ENCODE results near the gene PDGFRB.

PDGFRB gene

DNA sequence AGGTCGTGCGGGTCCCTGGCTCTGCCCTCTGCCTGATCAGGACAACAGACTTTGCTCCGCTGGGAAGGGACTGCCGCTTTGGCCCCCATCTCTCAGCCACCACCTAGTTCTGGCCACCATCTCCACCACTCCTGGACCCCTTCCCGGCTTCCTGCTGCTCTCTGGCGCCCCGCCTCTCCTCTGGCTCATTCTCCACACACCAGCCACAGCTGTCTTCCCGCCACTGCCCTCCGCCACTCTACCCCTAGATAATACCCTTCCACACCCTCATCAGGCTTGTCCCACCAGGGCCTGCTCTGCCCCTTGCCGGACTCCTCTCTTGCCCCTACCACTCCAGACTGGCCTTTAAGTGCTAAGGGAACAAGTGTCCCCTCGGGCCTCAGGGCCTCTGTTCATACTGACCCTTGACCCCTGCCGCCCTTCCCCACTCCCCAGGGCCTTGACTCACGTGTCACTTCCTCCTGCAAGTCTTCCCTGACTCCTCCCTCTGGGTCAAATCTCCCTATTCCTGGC is 8.0 kb upstream of the PDGFRB start:
- H3K4me3 Mint-ChIP-seq = no peak overlapping the region
- no peaks in the 10 kb centered on the region for H3K9me3 Mint-ChIP-seq
- no peaks in the 10 kb centered on the region for H3K36me3 Mint-ChIP-seq (ENCODE audit: low read depth)
- peaks cover 2% of the 10 kb centered on the region for H3K4me1 Mint-ChIP-seq (ENCODE audit: low read depth)
- peaks cover 35% of the 10 kb centered on the region for H3K27me3 Mint-ChIP-seq (ENCODE audit: low read depth)
- DNase-seq (ENCODE audit: low spot score) = no peak
- no peak overlapping the region for H3K27ac Mint-ChIP-seq

DNA sequence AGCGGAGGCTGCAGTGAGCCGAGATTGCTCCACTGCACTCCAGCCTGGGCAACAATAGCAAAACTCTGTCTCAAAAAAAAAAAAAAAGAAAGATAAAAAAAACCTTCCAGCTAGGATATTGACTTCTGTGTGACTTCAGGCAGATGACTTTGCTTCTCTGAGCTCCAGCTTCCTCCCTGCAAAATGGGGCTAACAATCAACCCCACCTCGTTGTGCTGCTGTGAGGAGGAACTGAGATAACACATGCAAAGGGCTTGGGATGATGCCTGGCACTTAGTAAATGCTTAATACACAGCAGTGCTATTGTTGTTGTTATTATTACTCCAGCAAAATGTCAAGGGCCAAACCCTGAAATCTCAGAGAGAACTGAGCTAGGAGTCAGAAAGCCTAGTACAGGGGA is 7.4 kb upstream of the PDGFRB start:
- H3K27ac Mint-ChIP-seq = no peak overlapping the region
- no peaks in the 10 kb centered on the region for H3K9me3 Mint-ChIP-seq
- DNase-seq (ENCODE audit: low spot score) = no peak
- no peaks in the 10 kb centered on the region for H3K36me3 Mint-ChIP-seq (ENCODE audit: low read depth)
- H3K4me1 Mint-ChIP-seq (ENCODE audit: low read depth) = peaks cover 2% of the 10 kb centered on the region
- H3K27me3 Mint-ChIP-seq (ENCODE audit: low read depth) = peaks cover 30% of the 10 kb centered on the region
- H3K4me3 Mint-ChIP-seq = no peak overlapping the region

DNA sequence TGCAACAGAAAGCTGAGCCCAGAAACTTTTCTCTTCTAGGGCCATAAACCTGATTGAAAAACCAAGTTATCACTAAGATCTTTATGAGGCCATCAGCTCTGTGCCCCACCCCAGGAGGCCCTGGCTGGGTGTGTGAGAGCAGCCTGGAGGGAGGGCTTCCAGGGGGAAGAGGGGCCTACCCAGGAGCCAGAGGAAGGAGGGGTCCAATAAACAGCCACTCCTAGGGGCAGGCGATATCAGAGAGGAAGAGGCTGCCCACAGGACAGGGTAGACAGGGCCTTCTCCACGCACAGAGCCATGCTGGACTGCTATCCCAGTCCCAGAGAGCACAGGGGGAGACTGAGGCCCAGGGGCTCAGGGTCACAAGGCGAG is 6.5 kb upstream of the PDGFRB start:
- Mint-ChIP-seq H3K36me3 (ENCODE audit: low read depth) (no peaks in the 10 kb centered on the region), H3K9me3 (no peaks in the 10 kb centered on the region), H3K27me3 (ENCODE audit: low read depth) (peaks cover 27% of the 10 kb centered on the region), H3K4me1 (ENCODE audit: low read depth) (peaks cover 2% of the 10 kb centered on the region), H3K4me3 (no peak overlapping the region), H3K27ac (no peak overlapping the region)
- no peak for DNase-seq (ENCODE audit: low spot score)

DNA sequence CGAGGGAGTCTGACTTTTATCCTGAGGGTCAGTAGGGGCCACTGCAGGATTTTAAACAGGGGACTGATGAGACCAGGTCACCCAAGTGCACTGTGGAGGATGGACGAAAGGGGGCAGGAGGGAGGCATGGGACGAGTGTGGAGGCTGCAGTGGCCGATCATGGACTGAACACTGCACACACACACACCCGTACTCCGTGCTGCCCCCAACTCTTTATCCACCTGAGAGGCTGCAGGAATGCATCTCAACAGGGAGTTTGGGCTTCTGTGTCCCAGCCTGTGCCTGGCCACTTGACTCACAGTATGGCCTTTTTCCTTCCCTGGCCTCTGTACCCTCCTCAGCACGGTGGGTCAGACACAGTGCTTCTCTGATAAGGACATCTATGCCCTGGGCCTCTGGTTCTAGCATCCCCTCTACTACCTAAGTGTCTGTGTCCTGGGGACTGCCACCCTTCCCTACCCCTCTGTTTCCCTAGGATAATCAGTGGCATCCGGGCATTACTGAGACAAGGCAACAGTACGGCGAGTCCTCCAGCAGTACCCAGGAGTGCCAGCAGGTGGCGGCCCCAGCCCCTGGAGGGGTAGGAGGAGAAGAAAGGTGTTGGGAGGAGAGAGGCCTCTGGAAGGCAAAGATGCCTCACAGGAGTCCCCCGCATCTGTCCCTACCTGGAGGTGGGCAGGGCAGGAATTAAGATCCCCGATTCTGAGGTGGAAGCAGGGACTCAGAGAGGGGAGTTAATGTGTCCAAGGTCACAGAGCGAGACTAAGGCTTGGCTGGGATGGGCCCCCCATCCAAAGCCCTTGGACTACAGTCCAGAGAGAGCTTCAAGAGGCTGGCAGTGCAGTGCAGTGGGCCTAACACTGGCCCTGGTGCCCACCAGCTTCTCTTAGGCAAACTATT is 5.8 kb upstream of the PDGFRB start:
- DNase-seq (ENCODE audit: low spot score) = peak; percentile 45
- H3K27ac Mint-ChIP-seq = no peak overlapping the region
- no peaks in the 10 kb centered on the region for H3K36me3 Mint-ChIP-seq (ENCODE audit: low read depth)
- H3K9me3 Mint-ChIP-seq = no peaks in the 10 kb centered on the region
- H3K27me3 Mint-ChIP-seq (ENCODE audit: low read depth) = peaks cover 32% of the 10 kb centered on the region
- H3K4me3 Mint-ChIP-seq = no peak overlapping the region
- H3K4me1 Mint-ChIP-seq (ENCODE audit: low read depth) = peaks cover 2% of the 10 kb centered on the region

DNA sequence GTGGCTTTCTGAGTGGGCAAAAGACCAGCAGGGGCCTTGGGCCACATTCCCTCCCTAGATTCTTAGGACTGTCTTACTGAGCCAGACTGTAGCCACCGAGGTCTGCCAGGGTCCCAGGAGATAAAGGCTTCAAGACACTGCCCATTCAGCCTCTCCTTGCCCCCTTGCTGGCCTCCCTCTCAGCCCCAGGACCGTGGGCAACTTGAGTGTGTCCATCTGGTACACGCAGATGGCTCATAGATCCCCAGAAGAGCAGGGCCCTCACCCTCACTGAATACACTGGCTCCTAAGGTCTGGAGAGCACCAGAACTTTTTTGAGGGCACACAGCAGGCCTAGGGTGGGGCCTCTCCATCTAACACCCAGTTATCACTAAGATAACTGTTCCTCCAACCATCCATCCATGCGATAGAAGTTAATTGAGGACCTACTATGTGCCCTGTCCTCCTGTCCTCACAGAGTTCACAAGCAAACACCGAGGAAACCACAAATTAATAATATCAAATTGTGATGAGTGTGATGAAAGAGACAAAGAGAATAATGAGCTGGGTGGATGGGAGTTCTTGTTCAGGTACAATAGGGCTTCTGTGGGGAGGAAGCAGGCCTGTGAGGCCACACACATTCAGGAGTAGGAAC is 4.9 kb upstream of the PDGFRB start:
- H3K4me3 Mint-ChIP-seq = no peak overlapping the region
- H3K36me3 Mint-ChIP-seq (ENCODE audit: low read depth) = no peaks in the 10 kb centered on the region
- peaks cover 6% of the 10 kb centered on the region for H3K4me1 Mint-ChIP-seq (ENCODE audit: low read depth)
- H3K27ac Mint-ChIP-seq = no peak overlapping the region
- no peaks in the 10 kb centered on the region for H3K9me3 Mint-ChIP-seq
- H3K27me3 Mint-ChIP-seq (ENCODE audit: low read depth) = peaks cover 31% of the 10 kb centered on the region
- DNase-seq (ENCODE audit: low spot score) = no peak

DNA sequence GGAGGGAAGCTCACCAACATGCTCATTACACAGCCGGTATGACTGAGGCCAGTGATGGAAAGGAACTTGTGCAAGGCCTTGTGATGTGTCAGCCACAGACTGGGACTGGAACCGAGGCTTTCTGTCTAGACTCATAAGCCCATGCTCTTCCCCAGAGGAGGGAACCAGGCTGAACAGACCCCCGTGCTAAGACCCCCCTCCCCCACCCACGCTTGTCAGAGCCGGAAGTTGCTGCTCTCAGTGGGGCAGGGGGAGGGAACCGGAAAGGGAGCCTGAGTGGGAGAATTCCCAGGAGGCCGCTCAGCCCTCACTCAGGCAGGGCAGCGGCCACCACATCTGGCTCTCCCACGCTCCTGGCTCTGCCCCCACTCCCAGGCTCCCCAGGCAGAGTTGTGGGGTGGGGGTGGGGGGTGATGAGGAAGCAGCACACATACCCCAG is 4.1 kb upstream of the PDGFRB start:
- Mint-ChIP-seq H3K27ac (no peak overlapping the region), H3K4me3 (no peak overlapping the region), H3K4me1 (ENCODE audit: low read depth) (peaks cover 6% of the 10 kb centered on the region), H3K36me3 (ENCODE audit: low read depth) (no peaks in the 10 kb centered on the region), H3K27me3 (ENCODE audit: low read depth) (peaks cover 29% of the 10 kb centered on the region), H3K9me3 (no peaks in the 10 kb centered on the region)
- DNase-seq (ENCODE audit: low spot score) = no peak

DNA sequence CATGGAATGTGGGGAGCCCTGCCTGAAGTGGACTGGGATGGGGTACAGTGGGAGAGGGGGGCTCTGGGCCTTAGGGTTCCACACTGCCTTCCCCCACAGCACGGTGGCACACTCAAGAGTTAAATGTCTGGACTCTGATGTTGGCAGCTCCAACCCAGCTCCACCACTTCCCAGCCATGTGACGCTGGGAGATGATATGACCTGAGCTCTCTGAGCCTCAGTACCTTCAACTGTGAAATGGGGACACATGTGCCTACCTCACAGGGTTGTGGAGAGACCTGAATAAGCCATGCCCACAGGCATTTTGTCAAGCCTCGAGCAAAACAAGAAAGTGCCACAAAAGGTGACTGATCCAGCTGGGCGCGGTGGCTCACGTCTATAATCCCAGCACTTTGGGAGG is 3.4 kb upstream of the PDGFRB start:
- DNase-seq (ENCODE audit: low spot score) = no peak
- Mint-ChIP-seq H3K4me1 (ENCODE audit: low read depth) (peaks cover 10% of the 10 kb centered on the region), H3K36me3 (ENCODE audit: low read depth) (no peaks in the 10 kb centered on the region), H3K4me3 (no peak overlapping the region), H3K27me3 (ENCODE audit: low read depth) (peaks cover 27% of the 10 kb centered on the region), H3K9me3 (no peaks in the 10 kb centered on the region), H3K27ac (no peak overlapping the region)

DNA sequence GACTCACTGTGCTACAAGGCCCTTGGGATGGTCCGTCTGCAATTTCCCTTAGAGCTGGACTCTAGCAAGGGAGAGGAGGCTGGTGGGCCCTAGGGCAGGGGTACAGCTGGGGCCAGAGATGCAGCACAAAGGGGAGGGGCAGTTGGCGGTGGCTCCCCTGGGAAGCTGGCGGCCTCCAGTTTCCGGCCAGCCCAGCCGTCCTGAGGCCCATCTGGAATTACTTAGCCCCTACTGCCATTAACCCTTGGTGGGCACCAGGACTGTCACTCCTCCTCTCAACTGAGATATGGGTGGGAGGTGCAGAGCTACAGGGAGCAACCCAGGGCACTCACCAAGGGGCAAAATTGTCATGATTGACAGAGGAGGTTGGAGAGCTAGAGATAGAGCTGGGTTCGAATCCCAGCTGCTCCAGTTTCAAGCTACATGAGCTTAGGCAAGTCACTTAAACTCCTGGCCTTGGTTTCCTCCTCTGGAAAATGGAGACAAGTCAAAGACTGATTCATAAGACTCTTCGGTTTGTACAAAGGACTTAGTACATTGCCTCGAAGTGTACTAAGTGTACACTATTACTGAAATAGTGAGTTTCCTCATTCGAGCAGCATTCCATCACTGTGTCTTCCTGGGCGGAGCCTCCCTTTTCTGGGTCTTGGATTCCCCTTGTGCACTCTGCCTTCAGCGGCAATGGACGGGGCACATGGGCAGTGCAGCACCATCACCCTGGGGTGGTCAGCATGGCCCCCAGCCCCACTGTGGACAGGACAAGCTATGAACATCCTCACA is 2.7 kb upstream of the PDGFRB start:
- H3K4me1 Mint-ChIP-seq (ENCODE audit: low read depth) = peaks cover 10% of the 10 kb centered on the region
- peaks cover 33% of the 10 kb centered on the region for H3K27me3 Mint-ChIP-seq (ENCODE audit: low read depth)
- no peak for DNase-seq (ENCODE audit: low spot score)
- H3K27ac Mint-ChIP-seq = no peak overlapping the region
- no peaks in the 10 kb centered on the region for H3K36me3 Mint-ChIP-seq (ENCODE audit: low read depth)
- H3K9me3 Mint-ChIP-seq = no peaks in the 10 kb centered on the region
- no peak overlapping the region for H3K4me3 Mint-ChIP-seq

DNA sequence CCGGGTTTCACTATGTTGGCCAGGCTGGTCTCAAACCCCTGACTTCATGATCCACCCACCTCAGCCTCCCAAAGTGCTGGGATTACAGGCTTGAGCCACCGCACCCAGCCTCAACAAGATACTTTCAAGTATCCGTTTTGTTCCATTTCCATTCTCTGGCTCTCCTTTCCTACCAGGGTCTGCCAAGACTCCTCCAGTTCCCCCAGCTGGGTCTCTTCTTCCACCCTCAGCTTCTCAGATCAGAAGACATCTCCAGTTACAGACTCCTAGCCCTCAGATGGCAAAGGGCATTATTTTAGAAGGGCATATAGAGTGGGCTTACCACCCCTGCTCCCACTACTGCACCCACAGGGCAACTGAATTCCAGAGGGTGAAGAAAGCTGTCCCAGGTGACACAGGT is 1.5 kb upstream of the PDGFRB start:
- no peak overlapping the region for H3K4me3 Mint-ChIP-seq
- H3K27me3 Mint-ChIP-seq (ENCODE audit: low read depth) = peaks cover 34% of the 10 kb centered on the region
- H3K36me3 Mint-ChIP-seq (ENCODE audit: low read depth) = no peaks in the 10 kb centered on the region
- H3K27ac Mint-ChIP-seq = no peak overlapping the region
- peaks cover 10% of the 10 kb centered on the region for H3K4me1 Mint-ChIP-seq (ENCODE audit: low read depth)
- no peak for DNase-seq (ENCODE audit: low spot score)
- no peaks in the 10 kb centered on the region for H3K9me3 Mint-ChIP-seq

DNA sequence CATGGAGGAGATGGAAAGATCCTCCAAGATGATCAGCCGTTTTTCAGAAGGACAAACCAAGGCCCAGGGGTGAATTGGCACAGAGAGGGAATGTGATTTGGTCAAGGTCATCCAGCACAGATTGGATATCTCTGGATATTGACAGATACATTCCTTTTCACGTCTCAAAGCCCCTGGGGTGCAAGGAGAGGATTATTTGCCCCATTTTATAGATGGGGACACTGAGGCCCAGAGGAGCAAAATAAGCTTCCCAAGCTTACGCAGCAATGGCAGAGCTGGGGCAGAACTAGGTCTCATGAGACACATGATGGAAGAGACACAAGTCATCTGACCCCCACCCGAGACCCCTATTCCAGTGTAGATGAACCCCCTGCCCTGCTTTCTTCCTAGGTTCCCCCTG is 895 bp upstream of the PDGFRB start:
- Mint-ChIP-seq H3K27ac (no peak overlapping the region), H3K36me3 (ENCODE audit: low read depth) (no peaks in the 10 kb centered on the region), H3K4me3 (no peak overlapping the region)

DNA sequence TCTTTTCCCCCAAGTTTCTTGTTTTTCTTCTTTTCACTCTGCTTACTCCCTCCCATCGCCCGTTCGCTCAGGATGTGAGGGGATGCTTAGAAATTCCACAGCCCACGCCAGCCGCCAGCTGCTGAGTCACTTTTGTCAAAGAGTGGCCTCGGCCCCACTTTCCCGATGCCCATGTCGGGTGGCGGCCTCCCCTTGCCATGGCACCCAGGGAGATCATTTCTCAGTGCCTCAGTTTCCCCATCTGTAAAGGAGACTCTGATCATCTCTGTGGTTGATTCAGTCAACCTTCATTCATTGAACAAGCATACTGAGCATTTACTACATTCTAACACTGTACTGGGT is 353 bp upstream of the PDGFRB start:
- H3K27ac Mint-ChIP-seq = no peak overlapping the region
- H3K4me1 Mint-ChIP-seq (ENCODE audit: low read depth) = peaks cover 8% of the 10 kb centered on the region
- no peaks in the 10 kb centered on the region for H3K36me3 Mint-ChIP-seq (ENCODE audit: low read depth)
- peaks cover 34% of the 10 kb centered on the region for H3K27me3 Mint-ChIP-seq (ENCODE audit: low read depth)
- no peaks in the 10 kb centered on the region for H3K9me3 Mint-ChIP-seq
- no peak for DNase-seq (ENCODE audit: low spot score)
- peak overlapping the region; percentile 80 for H3K4me3 Mint-ChIP-seq

More for the DNA sequence above, 895 bp upstream of the PDGFRB start:
- Mint-ChIP-seq H3K9me3 (no peaks in the 10 kb centered on the region), H3K4me1 (ENCODE audit: low read depth) (peaks cover 9% of the 10 kb centered on the region), H3K27me3 (ENCODE audit: low read depth) (peaks cover 34% of the 10 kb centered on the region)
- DNase-seq (ENCODE audit: low spot score) = no peak

DNA sequence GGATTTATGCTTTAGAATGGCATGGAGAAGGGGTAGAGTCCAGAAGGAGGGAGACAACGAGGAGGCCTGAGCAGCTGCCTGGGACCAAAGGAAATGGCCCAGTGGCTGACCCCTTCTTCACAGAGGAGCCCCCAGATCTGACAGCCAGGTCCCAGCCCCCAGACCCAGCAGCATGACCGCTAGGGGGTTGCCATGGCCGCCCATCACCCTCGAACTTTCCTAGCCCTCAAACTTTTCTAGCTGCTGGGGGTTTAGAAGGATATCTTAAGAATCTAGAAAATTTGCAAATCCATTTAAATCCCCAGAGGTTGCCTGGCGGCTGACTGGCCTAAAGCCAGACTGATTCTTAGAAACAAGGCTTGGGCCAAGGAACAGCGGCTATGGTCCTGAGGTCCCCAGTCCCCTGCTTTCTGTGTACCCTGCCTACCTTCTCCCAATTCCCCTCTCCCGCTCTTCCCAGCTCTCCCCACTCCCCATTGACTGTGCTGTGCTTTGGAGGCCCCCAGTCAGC is 972 bp downstream of the PDGFRB start:
- Mint-ChIP-seq H3K27me3 (ENCODE audit: low read depth) (peaks cover 34% of the 10 kb centered on the region), H3K9me3 (no peaks in the 10 kb centered on the region), H3K36me3 (ENCODE audit: low read depth) (no peaks in the 10 kb centered on the region), H3K4me3 (peak overlapping the region; percentile 68), H3K27ac (no peak overlapping the region), H3K4me1 (ENCODE audit: low read depth) (peaks cover 11% of the 10 kb centered on the region)
- DNase-seq (ENCODE audit: low spot score) = no peak

DNA sequence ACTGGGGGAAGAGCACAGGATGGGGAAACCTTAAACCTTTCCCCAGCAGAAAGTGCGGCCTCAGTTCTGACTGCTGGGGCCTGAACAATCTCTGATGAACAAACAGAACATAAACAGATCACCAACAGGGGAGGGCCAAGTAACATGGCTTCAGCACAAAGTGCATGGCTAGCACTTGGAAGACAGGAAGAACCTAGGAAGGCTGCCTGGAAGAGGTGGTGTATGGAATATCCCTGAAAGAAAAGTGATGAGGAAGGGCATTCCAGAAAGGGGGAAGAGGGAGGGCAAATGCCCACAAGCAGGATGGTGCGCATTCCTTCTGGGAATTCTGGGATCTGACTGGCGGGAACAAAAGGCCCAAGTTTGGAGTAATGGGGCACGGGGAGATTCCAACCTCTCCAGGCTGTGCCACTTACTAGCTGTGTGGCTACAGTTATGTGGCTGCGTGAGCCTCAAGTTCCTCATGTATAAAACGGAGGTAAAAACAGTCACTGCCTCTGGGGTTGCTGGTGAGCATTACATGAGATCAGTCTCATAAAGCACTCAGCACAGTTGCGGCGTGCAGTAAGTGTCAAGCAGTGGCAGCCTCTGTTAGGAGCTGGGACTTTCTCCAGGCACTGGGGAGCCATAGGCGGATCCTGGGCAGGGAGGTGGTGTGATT is 1.6 kb downstream of the PDGFRB start:
- H3K27ac Mint-ChIP-seq = no peak overlapping the region
- H3K9me3 Mint-ChIP-seq = no peaks in the 10 kb centered on the region
- peaks cover 34% of the 10 kb centered on the region for H3K27me3 Mint-ChIP-seq (ENCODE audit: low read depth)
- DNase-seq (ENCODE audit: low spot score) = no peak
- H3K4me1 Mint-ChIP-seq (ENCODE audit: low read depth) = peaks cover 16% of the 10 kb centered on the region
- H3K36me3 Mint-ChIP-seq (ENCODE audit: low read depth) = no peaks in the 10 kb centered on the region
- peak overlapping the region; percentile 68 for H3K4me3 Mint-ChIP-seq
